GM21619 (cell line): ENCODE data around the gene SETBP1.

Source experiments
- ATAC-seq: cut with Tn5 transposase; IDR thresholded peaks from one replicate; pipeline ENCODE4 v1.9.1; 2021; ENCODE audit not compliant: unreplicated experiment

The SETBP1 gene

DNA sequence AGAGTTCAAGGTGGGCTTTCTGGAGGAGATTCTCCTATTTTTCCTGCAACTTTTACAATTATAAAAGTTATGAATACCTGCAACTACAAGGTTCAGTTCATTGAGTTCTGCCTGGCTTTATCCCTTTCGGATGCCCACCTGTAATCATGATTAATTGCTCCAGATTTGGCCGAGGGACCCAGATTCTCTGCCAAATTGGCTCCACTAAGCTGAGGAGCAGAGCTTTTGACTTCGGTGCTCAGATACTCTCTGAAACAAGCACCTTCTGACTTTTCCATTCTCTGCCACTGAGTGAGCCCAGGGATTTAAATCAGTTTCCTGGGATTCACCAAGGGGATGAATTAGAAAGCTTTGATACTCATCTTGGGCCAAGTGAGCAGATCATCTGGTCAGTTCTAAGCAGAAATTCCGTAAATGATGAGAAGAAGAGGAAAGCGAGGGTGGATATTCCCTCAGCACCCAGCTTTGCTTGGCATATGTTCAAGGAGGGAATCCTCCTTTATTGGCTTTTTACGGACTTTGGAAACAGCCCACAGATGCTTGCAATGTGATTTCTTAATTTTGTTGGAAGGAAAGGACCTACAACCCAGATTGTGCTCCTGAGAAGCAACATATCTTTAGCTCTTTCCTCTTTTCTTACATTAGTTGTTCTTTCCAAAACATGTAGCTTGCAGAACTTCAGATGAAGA lies 179.2 kb downstream of the SETBP1 start:
- ATAC-seq, result no peak

DNA sequence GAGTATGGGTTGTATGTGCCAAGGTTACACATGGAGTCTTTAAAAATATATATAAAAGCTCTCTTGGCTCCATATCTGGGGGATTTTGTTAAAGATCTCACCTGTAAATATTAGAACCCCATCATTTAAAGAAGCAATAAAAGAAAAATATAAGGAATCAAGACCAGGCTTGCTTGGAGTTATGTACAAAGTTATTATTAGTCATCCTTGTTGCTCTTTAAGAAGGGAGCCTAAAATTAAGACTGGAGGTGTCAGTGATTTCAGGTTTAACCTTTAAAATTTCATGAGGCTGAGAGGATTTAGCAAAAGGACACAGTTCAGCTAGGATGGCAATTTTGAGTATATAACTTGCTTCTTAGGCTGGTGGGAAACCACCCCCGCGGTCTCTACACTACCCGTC lies 181.4 kb downstream of the SETBP1 start:
- ATAC-seq, result no peak

DNA sequence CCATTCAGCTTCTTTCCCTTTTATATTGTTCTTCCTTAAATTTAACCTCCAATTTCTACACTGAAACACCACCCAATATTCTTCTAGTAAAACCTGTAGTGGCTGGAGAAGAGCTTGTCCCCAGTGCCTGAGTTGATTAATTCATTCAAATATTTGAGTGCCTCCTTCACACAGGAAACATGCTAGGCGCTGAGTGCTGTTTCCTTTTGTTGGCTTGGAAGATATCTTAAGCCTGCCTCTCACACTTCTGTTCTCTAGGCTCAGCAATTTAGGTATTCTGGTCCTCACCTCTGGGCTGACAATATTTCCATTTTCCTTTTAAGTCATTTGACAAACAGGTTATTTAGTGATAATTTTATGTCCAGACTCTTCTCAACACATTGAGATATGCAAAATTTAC lies 185.4 kb downstream of the SETBP1 start:
- no peak for ATAC-seq

DNA sequence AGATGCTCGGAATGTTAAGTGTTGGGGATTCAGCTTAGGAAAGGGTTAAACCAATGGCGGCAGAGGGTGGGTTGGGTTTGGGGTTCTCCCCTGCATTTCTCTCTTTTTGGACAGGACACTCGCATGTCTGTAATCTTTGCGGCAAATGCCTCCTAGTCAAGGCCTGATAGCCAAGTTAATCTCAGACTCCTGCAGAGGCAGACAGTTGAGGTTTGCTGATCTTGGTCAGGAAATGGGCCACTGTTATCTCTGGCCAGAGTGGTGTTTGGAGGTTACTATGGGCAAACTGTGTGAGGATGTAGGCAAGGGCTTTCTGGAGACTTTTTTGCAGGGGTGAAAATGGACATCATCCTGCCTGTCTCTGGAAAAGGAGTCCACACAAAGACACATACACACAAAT lies 188.8 kb downstream of the SETBP1 start:
- ATAC-seq, result no peak

DNA sequence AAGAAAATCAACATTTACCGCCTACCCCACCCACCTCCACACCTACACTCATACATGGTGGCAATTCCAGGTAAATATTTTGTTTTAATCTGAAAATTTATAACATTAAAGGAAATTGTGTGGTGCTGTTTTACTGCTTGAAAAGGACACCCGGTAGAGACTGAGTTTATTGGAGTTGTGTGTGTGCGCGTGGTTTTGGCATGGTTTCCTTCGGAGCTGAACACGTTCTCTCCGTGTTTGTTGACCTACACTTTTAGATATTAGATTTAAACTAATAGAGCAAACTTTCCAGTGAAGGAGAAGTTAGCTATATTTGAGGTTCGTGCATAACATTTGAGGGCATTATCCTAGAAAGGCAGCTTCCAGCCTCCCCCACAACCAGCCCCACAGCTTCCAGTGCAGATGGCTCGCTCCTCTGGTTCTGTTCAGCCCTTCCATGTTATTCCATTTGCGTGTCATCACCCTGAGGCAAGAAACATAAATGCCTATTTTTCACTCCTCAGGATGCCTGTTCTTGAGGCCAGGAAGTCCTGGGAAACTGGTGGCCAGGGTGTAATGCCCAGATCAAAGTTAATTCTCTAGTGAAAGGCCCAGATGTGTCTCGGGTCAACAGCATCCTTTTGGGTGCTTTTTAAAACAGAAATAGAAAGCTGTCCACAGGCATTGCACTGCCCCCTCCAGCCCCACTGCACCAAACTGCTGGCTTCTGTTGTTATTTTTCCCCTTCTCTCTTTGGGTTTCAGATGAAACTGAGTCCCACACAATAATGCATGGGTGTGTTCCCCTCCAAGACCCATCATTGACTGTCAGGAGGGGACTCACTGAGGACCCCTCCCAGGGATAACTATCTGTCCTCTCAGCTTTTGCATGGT lies 190.2 kb downstream of the SETBP1 start:
- ATAC-seq, result peak; percentile 45

DNA sequence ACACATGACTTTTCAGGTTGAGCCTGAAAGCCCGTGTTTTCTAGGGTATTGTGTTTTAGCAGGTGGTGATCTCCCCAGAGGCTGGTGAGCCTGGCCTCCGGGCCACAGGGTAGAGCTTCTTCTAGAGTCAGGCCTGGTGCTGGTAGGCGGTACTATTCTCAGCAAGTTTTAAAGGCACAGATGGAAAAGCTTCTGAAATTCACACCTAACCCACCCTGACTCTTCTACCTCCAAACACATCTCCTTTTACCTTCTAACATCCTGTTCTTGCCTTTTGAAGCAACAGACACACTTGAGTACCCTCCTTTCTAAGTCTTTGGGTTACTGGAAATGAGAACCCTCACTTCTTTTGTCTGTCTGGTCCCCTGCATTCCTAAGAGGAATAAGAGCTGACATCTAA lies 191.1 kb downstream of the SETBP1 start:
- ATAC-seq, result peak; percentile 85

DNA sequence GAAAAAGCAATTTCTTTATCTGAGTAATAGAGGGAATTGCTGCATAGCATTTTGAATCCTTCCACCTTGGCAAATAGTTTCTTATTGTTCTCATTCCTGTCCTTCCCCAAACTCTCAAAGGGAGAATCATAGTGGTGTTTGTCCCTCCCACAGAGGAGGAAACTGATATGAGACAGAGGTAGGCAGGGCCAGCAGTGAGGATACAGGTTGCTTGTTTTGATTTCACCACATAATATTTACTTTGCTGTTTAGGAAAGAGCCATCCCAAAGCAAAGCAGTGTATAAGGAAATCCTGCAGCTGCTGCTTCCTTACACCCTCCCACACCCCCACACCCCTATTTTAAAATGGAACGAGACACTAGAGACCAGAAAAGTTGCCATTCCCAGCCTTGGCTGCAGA lies 195.3 kb downstream of the SETBP1 start:
- ATAC-seq, result no peak

DNA sequence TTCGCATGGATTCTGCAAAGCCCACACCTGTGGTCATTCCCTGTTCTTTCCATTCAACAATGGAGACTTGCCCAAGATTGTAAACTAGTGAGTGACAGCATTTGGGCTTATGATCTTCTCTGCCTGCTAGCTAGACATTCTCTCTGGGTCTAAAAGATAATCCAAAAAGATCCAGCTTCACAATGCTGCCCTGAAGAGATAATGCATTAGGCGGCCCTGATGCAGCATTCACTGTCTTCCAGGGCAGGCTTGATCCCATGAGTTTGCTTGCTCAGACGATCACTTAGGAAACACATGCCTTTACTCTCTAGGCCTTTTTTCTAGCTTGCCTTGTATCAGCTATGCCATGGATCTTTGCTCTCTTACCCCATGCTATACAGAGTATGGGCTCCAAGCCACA lies 196.1 kb downstream of the SETBP1 start:
- ATAC-seq, result no peak

DNA sequence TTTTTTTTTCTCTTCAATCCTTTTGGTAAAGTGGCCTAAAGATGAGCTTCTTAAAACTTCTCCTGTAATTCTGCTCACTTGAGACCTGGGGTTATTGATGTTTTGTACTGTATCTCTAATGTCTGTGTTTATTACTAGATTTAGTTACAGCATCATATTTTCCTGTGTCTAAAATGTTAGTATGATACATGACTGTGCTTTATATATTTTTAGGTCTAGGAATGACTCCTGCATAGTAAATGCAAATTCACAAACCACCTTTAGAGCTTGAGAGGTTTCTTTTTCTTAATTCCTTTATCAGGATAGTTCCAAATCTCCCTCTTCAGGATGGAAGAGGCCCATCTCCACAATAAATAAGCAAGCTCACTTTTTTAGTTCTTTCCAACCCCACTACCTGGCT lies 197.6 kb downstream of the SETBP1 start:
- ATAC-seq, result no peak

DNA sequence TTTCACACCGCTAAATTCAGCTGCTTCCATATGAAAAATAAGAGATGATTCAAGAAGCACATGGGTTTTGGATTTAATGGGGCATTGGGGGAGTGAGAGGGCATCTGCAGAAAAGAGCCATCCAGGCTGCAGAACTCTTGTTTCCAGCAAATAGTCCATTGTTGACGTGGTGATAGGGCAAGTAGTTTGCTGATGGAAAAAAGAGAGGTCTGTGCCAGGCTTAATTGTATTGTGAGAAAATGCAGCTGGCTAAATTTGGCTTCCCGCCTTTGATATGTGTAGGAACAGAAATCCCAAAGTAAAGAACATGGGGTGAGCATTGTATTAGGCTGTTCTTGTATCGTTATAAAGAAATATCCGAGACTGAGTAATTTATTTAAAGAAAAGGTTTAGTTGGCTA lies 199.5 kb downstream of the SETBP1 start:
- no peak for ATAC-seq

DNA sequence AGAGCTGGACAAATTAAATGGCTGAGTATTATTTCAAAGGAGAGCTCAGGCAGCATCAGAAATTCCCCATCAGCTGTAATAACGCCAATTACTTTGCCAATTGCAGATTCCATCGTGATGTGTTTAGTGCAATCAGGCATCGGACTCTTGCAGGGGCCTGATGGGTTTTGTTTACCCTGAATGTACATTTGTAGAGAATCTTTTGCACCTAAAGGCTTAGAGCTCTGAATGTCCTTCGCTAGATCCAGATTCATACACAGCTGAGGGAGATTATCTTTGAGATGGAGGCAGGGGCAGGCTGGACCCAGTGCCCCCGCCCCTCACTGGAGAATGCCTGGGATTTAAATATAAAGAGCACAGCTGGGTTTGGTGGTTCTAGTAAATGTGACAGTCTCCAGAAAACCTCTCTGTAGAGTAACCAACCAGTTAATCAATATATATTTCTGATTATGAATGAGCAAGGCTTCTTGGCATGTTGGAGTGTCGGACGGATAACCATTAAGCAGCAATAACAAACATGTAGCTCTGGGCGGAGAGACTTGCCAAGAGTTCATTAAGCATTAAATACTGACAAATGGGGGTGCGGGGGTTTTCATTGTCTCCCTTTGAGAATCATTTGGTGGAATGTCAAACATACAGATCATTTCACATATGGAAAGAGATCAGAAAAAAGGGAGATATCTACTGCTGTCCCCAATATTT lies 200.9 kb downstream of the SETBP1 start:
- ATAC-seq, result no peak

DNA sequence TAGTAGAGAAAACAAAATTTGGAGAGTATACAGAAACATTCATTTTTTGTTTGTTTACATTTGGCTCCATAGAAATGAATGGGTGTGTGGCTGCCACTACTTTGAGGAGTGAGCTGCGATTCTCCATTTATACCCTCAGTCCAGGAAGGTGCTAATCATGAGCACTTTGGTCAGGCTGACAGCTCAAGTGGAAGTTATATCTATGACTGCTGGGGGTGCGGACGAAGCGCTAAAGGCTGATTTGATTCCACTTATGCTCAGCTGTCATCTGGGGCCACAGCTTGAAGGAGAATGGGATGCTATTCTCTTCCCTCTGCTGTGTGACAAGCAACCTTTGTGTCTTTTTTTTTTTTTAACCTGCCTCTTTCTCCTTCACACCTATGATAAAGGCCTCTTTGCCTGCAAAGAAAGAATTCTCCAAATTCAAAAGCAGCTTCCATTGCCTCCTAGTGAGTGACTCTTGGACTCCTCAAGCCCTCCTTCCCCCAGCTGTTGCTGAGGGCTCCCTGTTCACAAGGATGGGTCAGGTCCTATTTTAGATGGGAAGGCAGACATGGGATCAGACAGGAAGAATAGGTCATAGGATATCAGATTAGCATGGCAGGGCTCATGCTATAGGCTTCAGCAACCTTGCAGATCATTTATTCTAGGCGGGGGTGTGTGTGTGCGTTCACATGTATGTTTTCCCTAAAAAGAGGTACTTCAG lies 201.6 kb downstream of the SETBP1 start:
- ATAC-seq, result no peak

DNA sequence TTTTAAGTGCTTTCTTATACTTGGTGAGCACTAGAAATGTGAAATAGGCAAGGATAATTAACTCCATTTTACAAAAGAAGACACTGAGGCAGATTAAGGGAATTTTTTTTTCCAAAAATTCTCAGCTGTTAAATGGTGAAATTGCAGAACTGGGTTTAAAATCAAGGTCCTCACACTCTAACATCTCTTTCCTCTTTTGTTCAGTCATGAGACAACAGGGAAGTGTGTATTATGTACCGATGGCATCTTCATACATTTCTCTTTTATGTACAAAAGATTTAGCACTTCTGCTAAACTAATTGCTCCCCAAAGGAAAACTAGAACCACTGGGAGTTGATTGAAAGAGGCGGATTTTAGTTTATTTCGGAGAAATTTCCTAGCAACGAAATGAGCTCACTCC lies 203.0 kb downstream of the SETBP1 start:
- ATAC-seq, result no peak

DNA sequence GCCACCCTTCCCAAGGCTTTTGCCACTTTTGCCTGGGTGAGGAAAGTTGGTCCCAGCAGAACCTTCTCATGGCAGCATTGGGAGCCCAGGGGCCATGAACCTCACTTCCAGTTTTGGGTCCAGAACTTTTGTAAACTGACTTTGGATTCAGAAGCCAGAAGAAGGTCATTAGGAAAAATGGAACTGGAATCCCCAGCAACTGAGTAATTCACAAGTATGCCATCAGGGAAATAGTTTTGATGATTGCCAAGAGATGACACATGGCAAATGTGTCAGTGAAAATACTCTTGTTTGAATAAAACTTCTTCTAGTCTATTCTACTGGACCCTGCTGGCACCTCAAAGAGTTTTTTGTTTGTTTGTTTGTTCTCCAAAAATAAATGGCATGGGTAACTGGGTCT lies 203.7 kb downstream of the SETBP1 start:
- ATAC-seq, result no peak

DNA sequence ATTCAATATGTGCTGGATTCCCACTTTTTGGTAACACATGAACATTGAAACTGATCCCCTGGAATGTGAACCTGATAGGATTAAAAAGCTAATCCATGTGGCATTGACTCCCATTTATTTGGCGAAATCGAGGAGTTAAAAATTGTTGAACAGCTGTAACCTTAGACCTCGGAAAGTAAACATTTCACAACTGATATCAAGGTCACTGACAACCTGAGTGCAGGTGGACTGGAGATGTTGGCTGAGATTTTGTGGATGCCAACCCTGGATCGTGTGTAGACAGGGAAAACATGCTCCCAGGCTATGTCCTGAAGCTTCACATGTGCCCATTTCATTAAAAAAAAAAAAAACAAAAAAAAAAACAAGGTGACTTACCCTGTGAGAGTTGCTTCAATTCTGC lies 204.8 kb downstream of the SETBP1 start:
- ATAC-seq, result no peak

DNA sequence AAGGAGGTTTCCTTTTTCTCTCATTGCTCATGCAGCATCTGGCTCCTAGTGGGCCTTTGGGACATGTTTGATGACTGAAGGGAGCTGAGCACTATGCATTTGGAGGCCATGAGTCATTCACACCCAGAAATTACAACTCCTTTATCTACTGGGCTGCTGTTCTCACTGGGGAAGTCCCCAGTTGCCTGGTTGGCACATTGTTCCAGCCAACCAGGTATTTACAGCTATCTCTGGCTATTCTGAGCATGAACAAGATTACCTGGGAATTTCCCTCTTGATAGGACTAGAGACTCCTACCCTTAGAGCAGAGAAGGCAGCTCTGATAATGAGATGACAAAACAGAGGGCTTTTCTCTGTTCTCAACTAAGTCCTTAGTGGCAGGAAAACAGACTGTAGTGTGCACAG lies 206.5 kb downstream of the SETBP1 start:
- ATAC-seq, result peak; percentile 91

DNA sequence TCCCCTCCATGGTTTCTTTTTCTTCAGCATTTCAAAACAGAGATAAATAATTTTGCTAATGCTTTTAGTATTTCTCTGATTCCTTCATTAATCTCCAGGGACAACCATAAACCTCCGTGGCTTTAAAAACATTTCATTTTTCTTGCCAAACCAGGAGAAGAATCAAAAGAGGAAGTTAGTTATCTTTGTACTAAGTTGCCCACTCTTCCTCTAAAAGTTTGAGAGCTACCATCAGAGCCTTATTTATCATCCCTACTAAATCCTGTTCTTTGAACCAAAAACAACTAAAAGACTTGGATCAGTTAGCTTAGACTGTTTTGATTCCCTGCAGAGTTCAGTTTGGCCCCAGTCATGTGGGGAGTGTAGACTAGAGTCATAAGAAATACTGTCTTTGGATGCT lies 208.4 kb downstream of the SETBP1 start:
- no peak for ATAC-seq

DNA sequence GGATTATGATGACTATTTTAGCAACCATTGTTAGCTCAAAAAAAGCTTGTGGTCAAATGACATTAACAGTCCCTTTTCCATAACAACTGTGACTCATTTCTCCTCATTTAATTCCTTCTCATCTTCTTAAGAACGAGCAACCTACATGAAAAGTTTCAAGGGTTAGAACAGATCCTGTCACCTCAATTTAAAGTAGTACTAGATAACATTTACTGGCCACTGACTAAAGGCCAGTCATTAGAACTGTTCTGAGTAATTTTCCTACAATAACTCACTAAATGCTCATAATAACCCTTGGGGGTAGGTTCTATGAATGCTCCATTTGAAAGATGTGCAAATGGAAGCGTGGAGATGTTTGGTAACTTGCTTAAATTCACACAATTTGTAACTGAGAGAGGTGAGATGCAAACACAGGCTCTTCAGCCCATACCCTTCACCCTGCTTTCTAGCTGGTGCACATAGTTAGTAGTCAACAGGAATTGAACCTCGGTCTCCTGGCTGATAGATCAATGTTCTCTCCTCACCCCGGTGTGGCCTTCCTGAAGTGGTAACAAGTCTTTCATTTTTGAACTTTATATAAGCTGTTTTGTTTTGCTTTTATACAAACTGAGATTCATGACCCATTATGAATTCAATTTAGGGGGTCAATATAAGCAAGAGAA lies 212.5 kb downstream of the SETBP1 start:
- ATAC-seq, result no peak

DNA sequence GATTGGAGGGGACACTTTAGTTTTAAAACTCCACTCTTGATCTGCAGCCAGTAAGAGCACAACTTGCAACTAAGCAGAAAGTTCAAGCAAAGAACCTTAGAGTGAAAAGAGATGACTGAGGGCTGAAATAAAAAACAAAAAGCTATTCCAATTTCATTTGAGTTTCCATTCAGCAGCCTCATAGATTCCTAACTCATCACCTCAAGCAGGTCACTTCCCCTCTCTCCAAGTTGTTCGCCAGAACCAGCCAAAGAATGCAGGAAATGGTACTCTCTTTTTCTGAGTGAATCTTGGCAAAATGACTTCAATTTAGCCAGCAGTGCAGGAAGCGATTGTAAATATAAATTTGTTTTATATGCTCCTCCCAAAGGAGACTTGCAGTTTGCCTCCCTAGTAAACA lies 213.3 kb downstream of the SETBP1 start:
- no peak for ATAC-seq

DNA sequence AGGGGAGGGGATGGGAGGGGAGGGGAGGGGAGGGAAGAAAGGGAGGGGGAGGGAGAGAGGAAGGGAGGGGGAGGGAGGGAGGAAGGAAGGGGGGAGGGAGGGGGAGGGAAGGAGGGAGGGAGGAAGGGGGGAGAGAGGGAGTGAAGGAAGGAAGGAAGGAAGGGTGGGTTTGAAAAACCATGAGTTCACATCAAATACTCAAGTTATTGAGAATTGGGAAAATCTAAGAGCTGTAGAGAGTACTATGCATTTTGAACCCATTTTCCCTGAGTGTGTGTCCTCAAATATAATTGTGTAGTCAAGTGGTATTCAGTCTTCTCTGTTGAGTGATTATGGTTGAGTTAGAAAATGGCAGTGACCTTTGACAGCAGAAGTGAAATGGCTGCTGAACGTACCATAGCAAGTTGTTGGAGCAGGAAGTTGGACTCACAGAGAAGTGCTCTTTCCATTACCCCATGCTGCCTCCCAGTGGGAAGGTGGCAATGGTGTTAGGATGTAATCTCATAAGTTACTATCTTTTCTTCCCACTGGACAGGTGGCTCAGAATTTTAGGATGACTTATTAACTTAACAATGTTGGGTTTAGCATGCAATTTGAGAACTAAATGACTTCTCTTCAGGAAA lies 214.6 kb downstream of the SETBP1 start:
- peak; percentile 78 for ATAC-seq
